Uterus (tissue), 4 donors: ENCODE data around the gene KLHL12. TPM values are rescaled to one million over a fixed set of nuclear protein-coding genes. Genes with fewer than 3 reads are reported as not detected.
"Not testable (repeated sequence)": the region's sequence is repeated elsewhere in the genome, so short reads cannot be mapped to it uniquely, and the experiment has no call there.

Source experiments
- DNase-seq, 2 donors: peaks; one replicate each; pipeline ENCODE4 v3.0.0-alpha.2; 2019 to 2020
- H3K27ac ChIP-seq, 2 donors: fragments of 200-600 bp; sonication (generic); 1 replicate in 1 of 2; 2 replicates in 1 of 2; pipeline ENCODE4 v1.5.1; 2016 to 2018
- H3K27me3 ChIP-seq, 2 donors: fragments of 200-600 bp; sonication (generic); one replicate each; pipeline ENCODE4 v1.5.1; 2018 to 2019; ENCODE audit warnings: control low read depth in 1 of 2
- H3K36me3 ChIP-seq, 2 donors: fragments of 200-600 bp; sonication (generic); one replicate each; pipeline ENCODE4 v1.5.1; 2019; ENCODE audit warnings: control low read depth in 1 of 2
- H3K4me1 ChIP-seq, 2 donors: fragments of 200-600 bp; sonication (generic); one replicate each; pipeline ENCODE4 v1.5.1; 2018 to 2019; ENCODE audit warnings: control low read depth in 1 of 2
- H3K4me3 ChIP-seq, 2 donors: fragments of 200-600 bp; sonication (generic); 1 replicate in 1 of 2; 2 replicates in 1 of 2; pipeline ENCODE4 v1.5.1; 2018 to 2019; ENCODE audit warnings: mild to moderate bottlenecking in 1 of 2
- H3K9me3 ChIP-seq, 2 donors: fragments of 200-600 bp; sonication (generic); one replicate each; pipeline ENCODE4 v1.5.1; 2019; ENCODE audit warnings: control low read depth in 1 of 2
- POLR2A ChIP-seq, 2 donors: fragments of 450-650 bp; IDR thresholded peaks; one replicate each; pipeline ENCODE4 v1.6.1; 2016; ENCODE audit warnings: antibody characterized with exemption in 2 of 2, mild to moderate bottlenecking in 1 of 2, moderate library complexity in 1 of 2
- intact Hi-C: fragments of 100-400 bp; cut with DNase I; formaldehyde crosslinking; loops from one replicate; pipeline ENCODE4 v1.15.1; 2023; ENCODE audit warnings: low total_unique reads
- total RNA-seq, 4 donors: library from RNA; depleted of rRNA in 3 of 4; stranded (reverse); fragments of >200 nt in 3 of 4; gene quantifications; one replicate each; pipeline versions ENCODE4 v1.1.0 to v1.2.4, GENCODE V29; 2014 to 2023
- TF ChIP-seq, protein P1 (sequence below), 4 experiments: fragments of 200-600 bp in 2 of 4; fragments of 450-650 bp in 2 of 4; sonication (generic) in 2 of 4; IDR thresholded peaks; one replicate each; pipeline ENCODE4 v1.5.1; 2016 to 2019; ENCODE audit warnings: antibody characterized with exemption in 4 of 4, mild to moderate bottlenecking in 2 of 4, moderate library complexity in 1 of 4
- donor health status: DM: yes; HTN: yes; CAD: no.

Gene KLHL12
- total RNA-seq, 4 donors from 2014 or later, result 6.4 to 34.1 (median 20.4) TPM

DNA sequence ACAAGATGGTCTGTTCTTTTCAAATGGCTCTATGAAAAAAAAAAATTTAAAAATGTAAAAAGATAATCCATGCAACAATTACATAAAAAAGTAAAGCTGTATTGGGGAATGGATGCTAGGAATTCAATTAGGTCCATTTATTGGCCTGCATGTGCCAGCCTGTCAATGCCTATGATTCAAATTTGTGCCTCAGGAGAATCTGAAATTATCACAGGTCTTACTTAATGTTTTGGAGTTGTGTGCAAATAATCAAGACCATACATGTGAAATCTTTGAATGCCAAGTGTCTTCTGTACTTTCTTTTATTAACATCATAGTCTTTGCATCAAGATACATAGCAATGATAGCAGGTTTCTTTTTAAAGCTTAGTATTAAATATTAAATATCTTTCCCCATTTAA is 13.5 kb upstream of the KLHL12 start:
- Histone ChIP-seq H3K27me3 (no peaks in the 10 kb centered on the region), H3K36me3 (no peaks in the 10 kb centered on the region), H3K27ac (no peak overlapping the region), H3K4me3 (no peak overlapping the region), H3K9me3 (no peaks in the 10 kb centered on the region), H3K4me1 (no peaks in the 10 kb centered on the region)
- no peak for DNase-seq
- intact Hi-C loops, result no loop called here
- TF ChIP-seq, protein P1, sequence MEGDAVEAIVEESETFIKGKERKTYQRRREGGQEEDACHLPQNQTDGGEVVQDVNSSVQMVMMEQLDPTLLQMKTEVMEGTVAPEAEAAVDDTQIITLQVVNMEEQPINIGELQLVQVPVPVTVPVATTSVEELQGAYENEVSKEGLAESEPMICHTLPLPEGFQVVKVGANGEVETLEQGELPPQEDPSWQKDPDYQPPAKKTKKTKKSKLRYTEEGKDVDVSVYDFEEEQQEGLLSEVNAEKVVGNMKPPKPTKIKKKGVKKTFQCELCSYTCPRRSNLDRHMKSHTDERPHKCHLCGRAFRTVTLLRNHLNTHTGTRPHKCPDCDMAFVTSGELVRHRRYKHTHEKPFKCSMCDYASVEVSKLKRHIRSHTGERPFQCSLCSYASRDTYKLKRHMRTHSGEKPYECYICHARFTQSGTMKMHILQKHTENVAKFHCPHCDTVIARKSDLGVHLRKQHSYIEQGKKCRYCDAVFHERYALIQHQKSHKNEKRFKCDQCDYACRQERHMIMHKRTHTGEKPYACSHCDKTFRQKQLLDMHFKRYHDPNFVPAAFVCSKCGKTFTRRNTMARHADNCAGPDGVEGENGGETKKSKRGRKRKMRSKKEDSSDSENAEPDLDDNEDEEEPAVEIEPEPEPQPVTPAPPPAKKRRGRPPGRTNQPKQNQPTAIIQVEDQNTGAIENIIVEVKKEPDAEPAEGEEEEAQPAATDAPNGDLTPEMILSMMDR (IDR thresholded peaks at IDR 0.05), result no peak

DNA sequence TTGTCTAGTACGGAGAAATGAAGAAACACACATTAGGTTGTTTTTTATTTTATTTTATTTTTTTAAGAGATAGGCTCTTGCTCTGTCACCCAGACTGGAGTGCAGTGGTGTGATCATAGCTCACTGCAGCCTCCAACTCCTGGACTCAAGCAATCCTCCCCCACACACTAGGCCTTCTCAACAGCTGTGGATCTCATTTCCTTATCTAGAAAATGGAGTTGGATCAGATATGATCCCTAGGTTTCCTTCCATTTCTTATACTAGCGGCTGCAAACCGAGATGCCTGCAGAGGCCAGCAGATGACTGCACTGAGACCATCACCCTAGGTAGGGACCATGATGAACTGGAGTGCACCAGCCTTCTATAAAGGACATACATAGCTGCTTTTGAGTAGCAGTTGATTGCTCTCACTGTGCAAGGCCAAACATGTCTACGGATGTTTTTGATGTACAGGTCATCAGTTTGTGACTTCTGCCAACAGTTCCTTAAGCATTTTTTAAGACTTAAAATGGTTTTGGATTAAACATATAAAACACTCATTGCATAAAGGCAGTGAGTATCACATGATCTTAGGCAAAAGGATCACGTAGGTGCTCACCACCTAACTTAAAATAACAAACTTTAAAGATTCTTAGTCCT is 11.4 kb upstream of the KLHL12 start:
- DNase-seq, result no peak
- no peak overlapping the region for H3K27ac ChIP-seq
- no peaks in the 10 kb centered on the region for H3K36me3 ChIP-seq
- no peak overlapping the region for H3K4me3 ChIP-seq
- intact Hi-C loops, result no loop called here
- H3K9me3 ChIP-seq, result no peaks in the 10 kb centered on the region
- TF ChIP-seq, protein P1 (IDR thresholded peaks at IDR 0.05), result no peak
- TF ChIP-seq POLR2A (IDR thresholded peaks at IDR 0.05), result no peak
- H3K27me3 ChIP-seq, result no peaks in the 10 kb centered on the region
- no peaks in the 10 kb centered on the region for H3K4me1 ChIP-seq

DNA sequence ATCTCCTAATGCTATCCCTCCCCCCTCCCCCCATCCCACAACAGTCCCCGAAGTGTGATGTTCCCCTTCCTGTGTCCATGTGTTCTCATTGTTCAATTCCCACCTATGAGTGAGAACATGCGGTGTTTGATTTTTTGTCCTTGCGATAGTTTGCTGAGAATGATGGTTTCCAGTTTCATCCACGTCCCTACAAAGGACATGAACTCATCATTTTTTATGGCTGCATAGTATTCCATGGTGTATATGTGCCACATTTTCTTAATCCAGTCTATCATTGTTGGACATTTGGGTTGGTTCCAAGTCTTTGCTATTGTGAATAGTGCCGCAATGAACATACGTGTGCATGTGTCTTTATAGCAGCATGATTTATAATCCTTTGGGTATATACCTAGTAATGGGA is 9.4 kb upstream of the KLHL12 start:
- DNase-seq, H3K9me3 ChIP-seq, H3K36me3 ChIP-seq, intact Hi-C loops, H3K27ac ChIP-seq, H3K4me1 ChIP-seq, H3K4me3 ChIP-seq, H3K27me3 ChIP-seq: not testable (repeated sequence)

DNA sequence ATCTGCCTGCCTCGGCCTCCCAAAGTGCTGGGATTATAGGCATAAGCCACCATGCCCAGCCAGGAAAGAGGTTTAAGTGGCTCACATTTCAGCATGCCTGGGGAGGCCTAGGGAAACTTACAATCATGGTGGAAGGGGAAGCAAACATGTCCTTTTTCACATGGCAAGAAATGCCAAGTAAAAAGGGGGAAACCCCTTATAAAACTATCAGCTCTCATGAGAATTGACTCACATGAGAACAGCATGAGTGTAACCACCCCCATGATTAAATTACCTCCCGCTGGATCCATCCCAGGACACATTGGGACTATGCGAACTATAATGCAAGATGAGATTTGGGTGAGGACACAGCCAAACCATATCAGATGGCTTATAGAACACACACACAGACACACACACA is 8.8 kb upstream of the KLHL12 start:
- no peak overlapping the region for H3K4me3 ChIP-seq
- no peaks in the 10 kb centered on the region for H3K27me3 ChIP-seq
- no peak for DNase-seq
- TF ChIP-seq, protein P1 (IDR thresholded peaks at IDR 0.05), result no peak
- TF ChIP-seq POLR2A (IDR thresholded peaks at IDR 0.05), result no peak
- intact Hi-C loops, result no loop called here
- H3K27ac ChIP-seq, result no peak overlapping the region
- no peaks in the 10 kb centered on the region for H3K4me1 ChIP-seq
- no peaks in the 10 kb centered on the region for H3K36me3 ChIP-seq
- H3K9me3 ChIP-seq, result no peaks in the 10 kb centered on the region

DNA sequence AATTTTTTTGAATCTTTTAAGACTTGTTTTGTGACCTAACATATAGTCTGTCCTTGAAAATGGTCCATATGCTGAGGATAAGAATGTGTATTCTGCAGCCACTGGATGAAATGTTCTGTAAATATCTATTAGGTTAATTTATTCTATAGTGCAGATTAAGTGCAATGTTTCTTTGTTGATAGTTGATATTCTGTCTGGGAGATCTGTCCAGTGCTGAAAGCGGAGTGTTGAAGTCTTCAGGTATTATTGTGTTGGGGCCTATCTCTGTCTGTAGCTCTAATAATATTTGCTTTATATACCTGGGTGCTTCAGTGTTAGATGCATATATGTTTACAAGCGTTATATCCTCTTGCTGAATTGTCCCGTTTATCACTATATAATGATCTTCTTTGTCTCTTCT is 7.7 kb upstream of the KLHL12 start:
- Histone ChIP-seq H3K4me3 (no peak overlapping the region), H3K4me1 (no peaks in the 10 kb centered on the region), H3K27me3 (no peaks in the 10 kb centered on the region)

More for the DNA sequence above, 7.7 kb upstream of the KLHL12 start:
- H3K27ac ChIP-seq, result no peak overlapping the region
- intact Hi-C loops, result no loop called here
- DNase-seq, result no peak
- TF ChIP-seq, protein P1 (IDR thresholded peaks at IDR 0.05), result no peak
- no peak for TF ChIP-seq POLR2A (IDR thresholded peaks at IDR 0.05)
- H3K9me3 ChIP-seq, result no peaks in the 10 kb centered on the region
- no peaks in the 10 kb centered on the region for H3K36me3 ChIP-seq
